Left lung (tissue), 10 donors: ENCODE results near the gene EXD3. TPM values are rescaled to one million over a fixed set of nuclear protein-coding genes. Genes with fewer than 3 reads are reported as not detected.
A peak's percentile ranks its signal among the peaks of the same experiment; 100 is the strongest.

Experiments
- ATAC-seq: fragments of 200-7000 bp; cut with Tn5 transposase; one replicate; pipeline ENCODE4 v1.9.1; 2020; ENCODE audit warnings: moderate library complexity
- DNase-seq, 4 donors: peaks; one replicate each; pipeline ENCODE4 v3.0.0-alpha.2; 2013 to 2020
- H3K27ac ChIP-seq, 2 donors: fragments of 200-600 bp; sonication (generic) in 1 of 2; one replicate each; pipeline versions ENCODE4 v1.5.0 to v1.8.0; 2020 to 2021
- H3K27me3 ChIP-seq, 2 donors: fragments of 200-600 bp; sonication (generic) in 1 of 2; one replicate each; pipeline versions ENCODE4 v1.5.0 to v1.8.0; 2020 to 2021
- H3K36me3 ChIP-seq, 2 donors: fragments of 200-600 bp; sonication (generic) in 1 of 2; one replicate each; pipeline versions ENCODE4 v1.5.0 to v1.8.0; 2020 to 2021
- H3K4me1 ChIP-seq, 2 donors: fragments of 200-600 bp; one replicate each; pipeline ENCODE4 v1.8.0; 2021
- H3K4me3 ChIP-seq, 2 donors: fragments of 200-600 bp; sonication (generic) in 1 of 2; one replicate each; pipeline versions ENCODE4 v1.5.0 to v1.8.0; 2020 to 2021; ENCODE audit warnings: mild to moderate bottlenecking in 1 of 2
- H3K9me3 ChIP-seq, 2 donors: fragments of 200-600 bp; sonication (generic) in 1 of 2; one replicate each; pipeline versions ENCODE4 v1.5.0 to v1.8.0; 2020 to 2021
- CTCF ChIP-seq, 2 donors: fragments of 200-600 bp; sonication (generic) in 1 of 2; IDR thresholded peaks; one replicate each; pipeline versions ENCODE4 v1.5.0 to v1.8.0; 2021; ENCODE audit warnings: antibody characterized with exemption in 2 of 2
- intact Hi-C, 2 donors: fragments of 100-400 bp; cut with DNase I; formaldehyde crosslinking; loops; one replicate each; pipeline versions ENCODE4 v1.11.2 to v1.14.2; 2022
- polyA plus RNA-seq, 6 donors: library from polyadenylated mRNA; unstranded; fragments of 120-200 nt; gene quantifications; one replicate each; pipeline ENCODE4 v1.2.1, GENCODE V29; 2013; ENCODE audit not compliant: insufficient read length in 6 of 6
- total RNA-seq, 2 donors: library from RNA; stranded (reverse); fragmentation: NEBNext Ultra II Directional; extraction: Animal tissue kit (Norgen Biotek cat#: 25700); gene quantifications; one replicate each; pipeline ENCODE4 v1.2.1, GENCODE V29; 2021
- donor health status: DM: no; HTN: yes; CAD: no.
- donor health status: DM: no; HTN: no; CAD: no.

Gene EXD3
- total and polyA plus RNA-seq, 8 donors = 13.2 to 21.8 (median 16.6) TPM

GRCh38 chr9:137429974-137430722, 7.2 kb upstream of the EXD3 start:
- DNase-seq (peak in 1 of 4 donors; percentile 61), ATAC-seq (no peak)
- TF ChIP-seq CTCF (IDR thresholded peaks at IDR 0.05) = no peak
- Histone ChIP-seq H3K9me3 (no peaks in the 10 kb centered on the region), H3K27me3 (no peaks in the 10 kb centered on the region), H3K36me3 (no peaks in the 10 kb centered on the region), H3K4me1 (no peaks in the 10 kb centered on the region), H3K4me3 (no peak overlapping the region), H3K27ac (no peak overlapping the region)
- intact Hi-C loops = no loop called here

DNA sequence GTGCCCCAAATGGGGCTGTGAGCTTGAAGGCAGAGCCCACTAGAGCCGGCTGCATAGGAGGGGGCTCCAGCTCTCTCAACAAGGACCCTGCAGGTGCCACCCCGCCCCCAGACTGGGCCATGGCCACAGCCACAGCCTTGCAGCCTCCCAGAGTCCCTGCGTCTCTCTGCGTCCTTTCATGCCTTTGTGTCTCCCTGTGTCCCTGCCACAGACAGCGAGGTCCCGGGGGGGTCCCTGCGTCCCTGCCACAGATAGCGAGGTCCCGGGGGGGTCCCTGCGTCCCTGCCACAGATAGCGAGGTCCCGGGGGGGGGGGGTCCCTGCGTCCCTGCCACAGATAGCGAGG, 6.6 kb upstream of the EXD3 start:
- no peak overlapping the region for H3K27ac ChIP-seq
- TF ChIP-seq CTCF (IDR thresholded peaks at IDR 0.05) = no peak
- no peak overlapping the region for H3K4me3 ChIP-seq
- no peaks in the 10 kb centered on the region for H3K9me3 ChIP-seq
- peak in 1 of 4 donors; percentile 56 for DNase-seq
- intact Hi-C loops = no loop called here
- H3K27me3 ChIP-seq = no peaks in the 10 kb centered on the region
- H3K4me1 ChIP-seq = peaks cover 0 to 3% of the 10 kb centered on the region in 2 donors
- ATAC-seq = no peak
- no peaks in the 10 kb centered on the region for H3K36me3 ChIP-seq

GRCh38 chr9:137428841-137429545, 6.0 kb upstream of the EXD3 start:
- peak in 1 of 4 donors; percentile 71 for DNase-seq
- no peak for TF ChIP-seq CTCF (IDR thresholded peaks at IDR 0.05)
- H3K36me3 ChIP-seq = no peaks in the 10 kb centered on the region
- ATAC-seq = no peak
- intact Hi-C loops = no loop called here
- no peak overlapping the region for H3K4me3 ChIP-seq
- H3K27me3 ChIP-seq = no peaks in the 10 kb centered on the region
- no peak overlapping the region for H3K27ac ChIP-seq
- H3K9me3 ChIP-seq = no peaks in the 10 kb centered on the region
- peaks cover 0 to 8% of the 10 kb centered on the region in 2 donors for H3K4me1 ChIP-seq

DNA sequence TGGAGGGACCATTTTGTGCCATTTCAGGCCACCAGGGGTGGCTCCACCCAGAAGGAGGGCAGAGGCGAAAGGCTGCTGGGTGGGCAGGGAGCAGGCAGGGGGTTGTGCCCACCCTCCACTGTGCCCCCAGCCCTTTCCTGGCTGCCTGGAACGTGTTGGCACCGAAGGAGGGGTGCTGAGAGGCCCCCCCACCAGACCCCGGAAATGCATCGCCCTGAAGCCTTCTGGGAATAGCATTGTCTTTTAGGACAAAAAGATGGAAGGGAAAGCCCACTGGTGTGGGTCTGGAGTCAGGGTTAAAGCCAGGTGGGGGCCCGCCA, 5.3 kb upstream of the EXD3 start:
- TF ChIP-seq CTCF (IDR thresholded peaks at IDR 0.05) = no peak
- Histone ChIP-seq H3K27me3 (peaks cover 0 to 5% of the 10 kb centered on the region in 2 donors), H3K4me1 (peaks cover 0 to 16% of the 10 kb centered on the region in 2 donors), H3K4me3 (no peak overlapping the region), H3K9me3 (no peaks in the 10 kb centered on the region), H3K27ac (no peak overlapping the region), H3K36me3 (no peaks in the 10 kb centered on the region)
- ATAC-seq (no peak), DNase-seq (peak in 1 of 4 donors; percentile 43)
- intact Hi-C loops = no loop called here

DNA sequence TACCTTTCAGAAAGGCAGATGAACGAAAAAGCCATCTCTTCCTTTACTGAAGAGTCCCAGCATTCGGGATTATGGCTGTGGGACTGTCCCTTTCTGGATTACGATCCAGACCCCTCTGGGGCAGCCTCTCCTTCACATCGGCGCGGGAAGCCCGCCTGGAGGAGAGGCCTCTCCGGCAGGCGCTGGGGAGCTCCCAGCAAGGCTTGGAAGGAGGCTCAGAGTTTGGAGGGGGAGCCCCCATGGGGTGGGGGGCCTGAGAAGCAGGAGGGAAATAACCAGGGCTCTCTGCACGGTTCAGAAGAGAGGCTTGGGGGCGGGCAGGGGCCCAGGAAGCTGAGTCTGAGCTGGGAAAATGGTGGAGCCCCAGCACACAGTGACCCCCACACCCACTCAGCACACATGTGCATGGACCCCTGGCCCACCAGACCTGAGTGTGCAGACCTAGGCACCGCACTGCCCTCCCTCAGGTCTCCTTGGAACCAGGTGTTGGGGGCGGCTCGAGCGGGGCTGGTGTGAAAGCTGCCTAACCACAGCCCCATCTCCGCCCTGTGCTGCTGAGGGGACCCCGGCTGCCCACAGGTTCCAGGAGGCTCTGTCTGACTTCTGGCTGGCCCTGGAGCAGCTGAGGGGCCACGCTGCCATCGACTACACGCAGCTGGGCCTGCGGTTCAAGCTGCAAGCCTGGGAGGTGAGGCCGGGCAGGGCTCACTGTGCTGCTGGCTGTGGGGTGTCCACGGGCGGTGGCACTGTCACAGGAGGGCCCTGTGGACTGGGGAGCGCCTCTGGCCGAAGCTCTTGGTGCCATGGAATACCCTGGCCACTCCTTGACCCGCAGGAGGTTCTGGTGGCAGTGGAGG, 4.7 kb upstream of the EXD3 start:
- H3K4me3 ChIP-seq = no peak overlapping the region
- H3K4me1 ChIP-seq = peaks cover 0 to 16% of the 10 kb centered on the region in 2 donors
- intact Hi-C loops = no loop called here
- H3K9me3 ChIP-seq = no peaks in the 10 kb centered on the region
- no peak for ATAC-seq
- H3K27me3 ChIP-seq = peaks cover 0 to 5% of the 10 kb centered on the region in 2 donors
- peak in 1 of 4 donors; percentile 61 for DNase-seq
- TF ChIP-seq CTCF (IDR thresholded peaks at IDR 0.05) = no peak
- H3K27ac ChIP-seq = no peak overlapping the region
- no peaks in the 10 kb centered on the region for H3K36me3 ChIP-seq
